Fibroblast of villous mesenchyme (primary cell): ENCODE data around the gene CXXC5. TPM values are rescaled to one million over a fixed set of nuclear protein-coding genes. Genes with fewer than 3 reads are reported as not detected.

ENCODE experiments used
- DNase-seq: peaks from one replicate; pipeline ENCODE4 v3.0.0-alpha.2; 2010; ENCODE audit warnings: low read depth
- H3K4me3 ChIP-seq: 2 replicates; pipeline ENCODE4 v1.5.1; 2011; ENCODE audit warnings: low read depth, mild to moderate bottlenecking, low read length
- total RNA-seq: library from RNA; depleted of rRNA; stranded (reverse); fragments of >200 nt; gene quantifications from 2 replicates; pipeline ENCODE4 v1.2.3, GENCODE V29; 2012
- TF ChIP-seq, protein P1 (sequence below): IDR thresholded peaks from 2 replicates; pipeline ENCODE4 v1.5.1; 2012; ENCODE audit warnings: low read depth, mild to moderate bottlenecking, low read length; ENCODE audit not compliant: insufficient read depth

The CXXC5 gene
- total RNA-seq, 1 donor, result 79.5 TPM

DNA sequence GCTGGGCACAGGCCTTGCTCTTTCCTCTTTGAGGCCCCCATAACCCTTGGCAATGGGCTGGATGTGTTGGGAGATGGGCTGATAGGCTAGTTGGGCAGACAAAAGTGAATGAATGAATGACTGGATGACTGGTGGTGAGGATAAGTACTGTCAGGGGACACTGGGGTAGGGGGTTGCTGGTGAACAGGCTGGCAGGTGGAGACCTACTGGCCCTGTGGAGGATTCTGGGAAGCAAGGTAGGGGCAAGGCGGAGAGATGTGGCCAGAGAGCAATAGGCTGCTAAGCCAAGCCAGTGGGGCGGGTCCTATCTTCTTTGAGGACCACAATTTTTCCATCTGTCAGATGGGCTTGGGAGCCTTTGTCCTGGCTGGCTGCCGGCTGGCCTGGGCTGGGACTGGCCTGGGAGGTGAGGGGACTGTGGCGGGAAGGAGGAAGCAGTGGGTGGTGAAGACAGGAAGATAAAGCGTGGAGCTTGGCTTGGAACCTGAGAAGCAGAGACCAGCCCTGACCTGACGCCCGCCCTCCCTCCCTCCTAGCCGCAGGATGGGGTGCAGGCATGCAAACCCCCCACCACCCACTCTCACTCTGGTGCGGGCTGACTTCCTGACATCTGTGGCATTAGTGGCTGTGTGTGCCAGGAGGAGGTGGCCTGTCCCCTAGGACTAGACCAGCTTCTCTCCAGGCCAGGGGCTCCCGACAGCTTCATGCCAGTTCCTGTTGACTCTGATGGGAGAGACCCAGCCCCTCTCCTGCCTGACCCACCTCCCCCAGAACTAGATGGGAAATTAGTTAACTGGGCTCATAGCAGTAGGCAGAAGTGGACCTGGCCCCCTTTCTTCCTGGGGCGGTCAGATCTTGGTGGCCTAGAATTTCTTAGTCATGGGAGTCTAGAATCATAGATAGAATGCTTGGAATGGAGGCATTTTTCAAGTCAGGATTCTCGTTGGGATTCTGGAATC is 9.5 kb downstream of the CXXC5 start:
- TF ChIP-seq, protein P1, sequence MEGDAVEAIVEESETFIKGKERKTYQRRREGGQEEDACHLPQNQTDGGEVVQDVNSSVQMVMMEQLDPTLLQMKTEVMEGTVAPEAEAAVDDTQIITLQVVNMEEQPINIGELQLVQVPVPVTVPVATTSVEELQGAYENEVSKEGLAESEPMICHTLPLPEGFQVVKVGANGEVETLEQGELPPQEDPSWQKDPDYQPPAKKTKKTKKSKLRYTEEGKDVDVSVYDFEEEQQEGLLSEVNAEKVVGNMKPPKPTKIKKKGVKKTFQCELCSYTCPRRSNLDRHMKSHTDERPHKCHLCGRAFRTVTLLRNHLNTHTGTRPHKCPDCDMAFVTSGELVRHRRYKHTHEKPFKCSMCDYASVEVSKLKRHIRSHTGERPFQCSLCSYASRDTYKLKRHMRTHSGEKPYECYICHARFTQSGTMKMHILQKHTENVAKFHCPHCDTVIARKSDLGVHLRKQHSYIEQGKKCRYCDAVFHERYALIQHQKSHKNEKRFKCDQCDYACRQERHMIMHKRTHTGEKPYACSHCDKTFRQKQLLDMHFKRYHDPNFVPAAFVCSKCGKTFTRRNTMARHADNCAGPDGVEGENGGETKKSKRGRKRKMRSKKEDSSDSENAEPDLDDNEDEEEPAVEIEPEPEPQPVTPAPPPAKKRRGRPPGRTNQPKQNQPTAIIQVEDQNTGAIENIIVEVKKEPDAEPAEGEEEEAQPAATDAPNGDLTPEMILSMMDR, result no peak
- H3K4me3 ChIP-seq, result no peak overlapping the region
- DNase-seq, result no peak

DNA sequence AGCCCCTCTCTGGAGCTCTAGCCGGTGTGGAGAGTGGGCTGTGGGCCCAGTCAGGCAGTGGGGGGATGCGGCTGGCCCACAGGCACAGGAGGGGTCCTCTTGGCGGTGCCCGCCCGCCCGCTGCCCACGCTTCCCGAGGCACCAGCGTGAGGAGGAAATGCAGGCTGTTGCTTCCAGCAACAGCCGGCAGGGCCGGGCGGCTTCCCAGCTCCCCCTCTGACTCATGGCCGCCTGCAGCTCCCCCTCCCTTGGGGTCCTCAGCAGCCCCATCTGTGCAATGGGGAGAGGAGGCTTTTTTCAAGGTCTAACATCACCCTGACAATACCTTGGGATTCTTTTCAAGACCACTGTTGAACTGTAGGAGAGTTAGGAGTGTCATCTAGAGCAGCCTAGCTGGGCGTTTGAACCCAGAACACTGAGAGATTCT is 10.4 kb downstream of the CXXC5 start:
- H3K4me3 ChIP-seq, result no peak overlapping the region
- TF ChIP-seq, protein P1, result no peak
- no peak for DNase-seq

DNA sequence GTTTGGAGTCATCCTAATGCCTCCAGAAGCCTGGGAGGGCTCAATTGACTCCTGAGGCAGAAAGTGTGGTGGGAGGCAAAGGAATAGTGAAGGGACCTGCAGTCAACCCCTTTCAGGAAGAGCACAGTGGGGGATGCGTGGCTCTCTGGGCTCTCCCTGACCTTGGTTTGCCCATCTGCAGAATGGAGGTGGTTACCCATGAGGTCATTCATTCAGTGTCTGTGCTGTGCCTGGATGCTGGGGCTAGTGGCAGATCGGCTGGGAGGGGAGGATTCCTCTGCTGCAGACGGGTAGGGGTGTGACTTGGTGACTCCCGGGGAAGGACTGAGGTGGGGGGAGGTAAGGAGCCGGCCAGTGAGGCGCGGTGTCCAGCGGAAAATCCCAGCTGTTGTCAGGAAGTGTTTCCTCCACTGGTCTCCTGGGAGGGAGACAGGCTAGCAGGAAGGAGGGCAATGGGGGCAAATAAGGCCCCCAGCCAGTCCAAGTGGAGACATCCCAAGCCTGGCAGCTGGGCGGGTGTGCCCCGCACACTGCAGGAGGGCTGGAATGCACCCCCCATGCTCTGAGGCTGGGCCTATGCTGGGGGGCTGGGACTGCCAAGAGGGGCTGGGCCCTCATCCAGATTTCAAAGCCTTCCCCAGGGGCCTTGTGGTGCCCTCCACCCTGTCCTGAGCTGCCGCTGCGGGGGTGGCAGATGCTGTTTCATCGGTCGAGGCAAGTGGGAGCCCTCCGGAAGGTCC is 10.9 kb downstream of the CXXC5 start:
- peak; percentile 83 for DNase-seq
- TF ChIP-seq, protein P1, result no peak

DNA sequence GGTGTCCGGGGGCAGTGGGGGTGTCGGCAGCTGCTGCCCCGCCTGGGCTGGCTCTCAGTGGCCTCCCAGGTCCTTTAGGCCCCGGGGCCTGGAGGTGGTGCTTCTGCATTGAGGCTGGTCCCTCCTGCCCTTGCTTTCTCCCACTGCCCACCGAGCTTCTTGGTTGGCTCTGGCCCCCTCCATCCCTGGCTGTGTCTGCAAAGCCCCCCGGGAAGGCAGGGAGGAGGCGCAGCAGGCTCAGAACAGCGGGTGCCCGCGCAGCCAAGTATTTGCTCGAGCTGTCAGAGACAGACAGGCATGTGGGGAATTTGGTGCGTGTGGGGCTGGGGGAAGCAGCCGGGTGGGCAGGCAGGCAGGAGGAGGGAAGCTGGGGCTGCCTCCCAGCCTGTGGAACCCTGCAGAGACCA is 11.5 kb downstream of the CXXC5 start:
- peak overlapping the region; percentile 50 for H3K4me3 ChIP-seq
- no peak for DNase-seq
- TF ChIP-seq, protein P1, result no peak

More for the DNA sequence above, 10.9 kb downstream of the CXXC5 start:
- peak overlapping the region; percentile 50 for H3K4me3 ChIP-seq

DNA sequence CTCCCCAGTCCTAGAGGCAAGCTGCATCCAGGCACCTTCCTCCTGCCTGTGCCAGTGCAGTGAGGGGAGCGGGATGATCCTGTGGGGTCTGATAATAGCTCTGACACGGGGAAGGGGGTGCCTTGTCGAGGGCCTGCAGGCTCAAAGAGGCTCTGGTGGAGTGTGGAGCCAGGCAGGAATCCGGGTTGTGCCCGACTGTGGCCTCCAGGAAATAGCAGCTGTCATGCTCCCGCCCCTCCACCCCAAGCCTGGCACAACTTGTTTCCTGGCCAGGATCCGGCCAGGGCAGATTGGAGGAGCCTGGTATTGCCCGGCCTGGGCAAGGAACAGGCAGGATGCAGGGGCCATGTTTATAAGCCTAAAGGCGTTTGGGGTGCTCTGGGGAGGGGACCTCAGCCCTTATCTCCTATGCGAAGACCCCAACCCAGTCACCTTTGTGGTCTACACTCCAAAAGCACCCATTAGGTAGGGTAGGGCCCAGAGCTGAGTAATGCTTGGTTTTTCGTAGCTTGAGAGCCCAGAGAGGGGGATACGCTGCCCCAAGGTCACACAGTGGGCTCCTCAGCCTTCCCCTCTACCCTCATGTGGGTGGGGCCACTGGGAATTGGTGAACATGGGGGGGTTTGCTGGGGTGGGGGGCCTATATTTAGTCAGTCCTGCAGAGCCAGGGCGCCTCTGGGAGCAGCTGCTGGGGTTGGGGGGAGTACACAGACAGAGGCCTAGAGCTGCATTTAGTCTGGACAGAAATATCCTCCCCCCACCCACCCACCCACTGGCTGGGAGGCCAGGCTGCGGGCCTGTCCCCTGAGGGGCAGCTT is 12.2 kb downstream of the CXXC5 start:
- DNase-seq, result no peak
- H3K4me3 ChIP-seq, result peak overlapping the region; percentile 50
- TF ChIP-seq, protein P1, result no peak

DNA sequence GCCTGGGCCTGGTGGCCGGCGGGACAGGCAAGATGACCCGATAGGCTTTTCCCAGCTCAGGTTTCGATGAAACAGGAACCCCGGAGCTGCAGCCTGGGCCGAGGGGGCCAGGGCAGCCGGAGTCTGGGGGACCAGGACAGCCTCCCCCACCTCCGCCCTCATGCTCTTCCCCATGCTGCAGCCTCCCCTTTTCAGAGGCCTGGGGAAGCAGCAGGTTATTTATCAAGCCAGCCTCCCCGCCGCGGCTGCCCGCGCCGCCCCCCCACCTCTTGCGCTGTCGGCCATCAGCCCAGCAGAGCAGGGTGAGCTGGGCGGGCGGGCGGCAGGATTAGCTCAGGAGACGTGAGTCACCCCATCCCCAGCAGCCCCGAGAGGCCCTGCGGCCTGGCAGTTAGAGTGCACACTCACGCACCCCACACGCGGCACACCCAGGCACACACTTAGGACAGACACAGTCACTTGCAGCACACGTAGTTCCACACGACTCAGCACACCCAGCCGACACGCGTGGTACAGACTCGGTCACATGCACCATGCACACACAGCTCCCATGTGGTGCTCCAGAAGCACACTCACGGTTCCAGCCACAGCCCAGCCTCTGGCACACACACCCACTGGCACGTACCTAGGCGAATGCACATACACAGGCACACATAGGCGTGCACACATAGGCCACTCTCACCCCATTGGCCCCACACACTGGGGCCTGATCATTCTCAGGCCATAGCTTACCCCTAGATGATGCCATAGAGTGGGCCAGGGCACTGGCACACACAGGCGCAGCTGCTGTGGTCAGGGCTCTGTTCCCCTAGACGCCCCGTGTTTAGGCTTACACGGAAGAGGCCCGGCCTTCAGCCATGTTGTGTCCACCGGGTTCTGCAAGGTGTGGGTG is 13.0 kb downstream of the CXXC5 start:
- peak overlapping the region; percentile 12 for H3K4me3 ChIP-seq

More for the DNA sequence above, 13.0 kb downstream of the CXXC5 start:
- peak; percentile 96 for DNase-seq
- TF ChIP-seq, protein P1, result no peak
